ENCODE measurements around the gene GTF2A1.
"Not testable (repeated sequence)": the region's sequence is repeated elsewhere in the genome, so short reads cannot be mapped to it uniquely, and the experiment has no call there.

GTF2A1 gene

GRCh38 chr14:81224222-81224621 is 3.5 kb upstream of the GTF2A1 start:
- no peak for DNase-seq

GRCh38 chr14:81223788-81224187 is 3.0 kb upstream of the GTF2A1 start:
- not testable (repeated sequence) for DNase-seq

- DNase-seq, result no peak
Measured at GRCh38 chr14:81222691-81223090, 1.9 kb upstream of the GTF2A1 start.

GRCh38 chr14:81222126-81222525 is 1.4 kb upstream of the GTF2A1 start:
- no peak for DNase-seq

GRCh38 chr14:81221579-81222102 is 882 bp upstream of the GTF2A1 start:
- DNase-seq, result no peak

- no peak for DNase-seq
Measured at GRCh38 chr14:81220580-81220829, 254 bp downstream of the GTF2A1 start.

- DNase-seq, result peak; percentile 83
Measured at GRCh38 chr14:81219759-81220579, 790 bp downstream of the GTF2A1 start.

- DNase-seq, result peak; percentile 93
Measured at GRCh38 chr14:81219210-81219758, 1.5 kb downstream of the GTF2A1 start.

GRCh38 chr14:81211844-81212243 is 8.9 kb downstream of the GTF2A1 start:
- DNase-seq, result no peak

GRCh38 chr14:81209167-81209836 is 11.5 kb downstream of the GTF2A1 start:
- no peak for DNase-seq

GRCh38 chr14:81208489-81208888 is 12.3 kb downstream of the GTF2A1 start:
- no peak for DNase-seq

GRCh38 chr14:81206115-81206514 is 14.6 kb downstream of the GTF2A1 start:
- no peak for DNase-seq

- no peak for DNase-seq
Measured at GRCh38 chr14:81205639-81206038, 15.1 kb downstream of the GTF2A1 start.

GRCh38 chr14:81200054-81200453 is 20.7 kb downstream of the GTF2A1 start:
- DNase-seq, result no peak

GRCh38 chr14:81199084-81199483 is 21.7 kb downstream of the GTF2A1 start:
- DNase-seq, result no peak

GRCh38 chr14:81198651-81199050 is 22.1 kb downstream of the GTF2A1 start:
- no peak for DNase-seq

- DNase-seq, result no peak
Measured at GRCh38 chr14:81193924-81194633, 26.7 kb downstream of the GTF2A1 start.

- DNase-seq, result no peak
Measured at GRCh38 chr14:81192594-81192993, 28.2 kb downstream of the GTF2A1 start.

- DNase-seq, result no peak
Measured at GRCh38 chr14:81187832-81188522, 32.8 kb downstream of the GTF2A1 start.

- no peak for DNase-seq
Measured at GRCh38 chr14:81179631-81180030, 41.1 kb downstream of the GTF2A1 start.

- no peak for DNase-seq
Measured at GRCh38 chr14:81178063-81178462, 42.7 kb downstream of the GTF2A1 start.

- DNase-seq, result no peak
Measured at GRCh38 chr14:81177225-81177624, 43.5 kb downstream of the GTF2A1 start.

GRCh38 chr14:81176241-81176640 is 44.5 kb downstream of the GTF2A1 start:
- DNase-seq, result no peak
